Neural progenitor cell (in vitro differentiated cells): ENCODE data around the gene ADAM22.

ENCODE experiments used
- CTCF ChIP-seq: fragments of 200-600 bp; sonication (generic); IDR thresholded peaks from 2 replicates; pipeline ENCODE4 v1.5.1; 2017; ENCODE audit warnings: antibody characterized with exemption, mild to moderate bottlenecking
- EZH2 ChIP-seq: fragments of 200-600 bp; sonication (generic); IDR thresholded peaks from 2 replicates; pipeline ENCODE4 v1.6.1; 2017; ENCODE audit warnings: antibody characterized with exemption, mild to moderate bottlenecking, moderate library complexity

- TF ChIP-seq EZH2 (no peak), CTCF (no peak)
These were observed 108.1 kb downstream of the ADAM22 start for GRCh38 chr7:88042157-88042556.
